Transverse colon (tissue), 4 donors: ENCODE measurements around the gene PLCD1. TPM values are rescaled to one million over a fixed set of nuclear protein-coding genes. Genes with fewer than 3 reads are reported as not detected.
A peak's percentile ranks its signal among the peaks of the same experiment; 100 is the strongest.

ENCODE experiments used
- DNase-seq: peaks from one replicate; pipeline ENCODE4 v3.0.0-alpha.2; 2019
- H3K27ac ChIP-seq, 4 donors: fragments of 200-600 bp; sonication (generic); 2 replicates each; pipeline ENCODE4 v1.5.1; 2016 to 2018; ENCODE audit warnings: inconsistent platforms in 4 of 4
- H3K27me3 ChIP-seq: fragments of 200-600 bp; sonication (generic); 2 replicates; pipeline ENCODE4 v1.5.1; 2017; ENCODE audit warnings: inconsistent platforms
- H3K36me3 ChIP-seq, 4 donors: fragments of 200-600 bp; sonication (generic); 2 replicates each; pipeline ENCODE4 v1.5.1; 2017 to 2019; ENCODE audit warnings: inconsistent platforms in 4 of 4
- H3K4me1 ChIP-seq, 4 donors: fragments of 200-600 bp; sonication (generic); 2 replicates each; pipeline ENCODE4 v1.5.1; 2017 to 2020; ENCODE audit warnings: inconsistent platforms in 4 of 4
- H3K4me3 ChIP-seq, 4 donors: fragments of 200-600 bp; sonication (generic); 1 replicate in 1 of 4; 2 replicates in 3 of 4; pipeline versions ENCODE4 v1.5.1 to v1.6.1; 2017 to 2019; ENCODE audit warnings: inconsistent platforms in 4 of 4
- H3K9me3 ChIP-seq, 2 donors: fragments of 200-600 bp; sonication (generic); 2 replicates each; pipeline ENCODE4 v1.5.1; 2017 to 2019; ENCODE audit warnings: inconsistent platforms in 2 of 2
- CTCF ChIP-seq, 5 experiments: fragments of 200-600 bp in 3 of 5; fragments of 450-650 bp in 2 of 5; sonication (generic) in 3 of 5; IDR thresholded peaks; 1 replicate in 2 of 5; 2 replicates in 3 of 5; pipeline ENCODE4 v1.5.1; 2016 to 2017; ENCODE audit warnings: antibody characterized with exemption in 5 of 5, inconsistent platforms in 3 of 5, mild to moderate bottlenecking in 2 of 5, moderate library complexity in 1 of 5
- EP300 ChIP-seq: sonication (generic); formaldehyde crosslinking; IDR thresholded peaks from one replicate; pipeline ENCODE4 v1.6.1; 2017; ENCODE audit warnings: antibody characterized with exemption, low read depth
- POLR2A ChIP-seq: fragments of 450-650 bp; IDR thresholded peaks from one replicate; pipeline ENCODE4 v1.6.1; 2016; ENCODE audit warnings: antibody characterized with exemption, mild to moderate bottlenecking, moderate library complexity
- POLR2AphosphoS5 ChIP-seq, 3 donors: sonication (generic); formaldehyde crosslinking; IDR thresholded peaks; one replicate each; pipeline ENCODE4 v1.6.1; 2016; ENCODE audit warnings: antibody characterized with exemption in 3 of 3
- WGBS, 2 donors: methylation state at CpG; one replicate each; pipeline ENCODE4 v1.1.5; 2018; ENCODE audit warnings: low coverage in 1 of 2; 5-methylcytosine and 5-hydroxymethylcytosine counted together
- in situ Hi-C, 4 donors: fragments of 200-750 bp; cut with MboI; loops; one replicate each; pipeline versions ENCODE4 v1.15.0 to v1.15.1; 2017; ENCODE audit warnings: low sequenced_read_pairs in 3 of 4, low pct_ligation_motif_present in 1 of 4, low pct_unique_long_range_greater_than_20kb in 1 of 4
- intact Hi-C: fragments of 100-400 bp; cut with DNase I; formaldehyde crosslinking; loops from one replicate; pipeline ENCODE4 v1.15.1; 2023; ENCODE audit warnings: low total_unique reads
- total RNA-seq, 4 donors: library from RNA; depleted of rRNA; stranded (reverse); fragments of >200 nt; gene quantifications; one replicate each; pipeline ENCODE4 v1.1.0, GENCODE V29; 2016

The PLCD1 gene
- total RNA-seq, 4 donors from 2014 or later = 21.1 to 126 (median 91.4) TPM

GRCh38 chr3:38046027-38046426 lies 16.6 kb upstream of the PLCD1 start:
- Histone ChIP-seq H3K27ac (no peak overlapping the region), H3K9me3 (no peaks in the 10 kb centered on the region), H3K36me3 (no peaks in the 10 kb centered on the region), H3K4me1 (peaks cover 0 to 3% (median 0%) of the 10 kb centered on the region in 4 donors), H3K27me3 (no peaks in the 10 kb centered on the region), H3K4me3 (no peak overlapping the region)
- in situ Hi-C loops (no loop called here), intact Hi-C loops (no loop called here)
- 71 to 100% methylated on average over 2 to 4 of the region's 4 CpGs for WGBS, 2 donors
- no peak for DNase-seq
- TF ChIP-seq POLR2A = no peak
- TF ChIP-seq CTCF (IDR thresholded peaks at IDR 0.05) = no peak
- TF ChIP-seq POLR2AphosphoS5 (IDR thresholded peaks at IDR 0.05) = no peak
- TF ChIP-seq EP300 = no peak

- in situ Hi-C loops = no loop called here
- no peaks in the 10 kb centered on the region for H3K36me3 ChIP-seq
- WGBS, 2 donors = 62 to 69% methylated on average over 4 of the region's 4 CpGs
- H3K4me1 ChIP-seq = peaks cover 8 to 23% (median 18%) of the 10 kb centered on the region in 4 donors
- no peak for DNase-seq
- no peak overlapping the region for H3K27ac ChIP-seq
- no peaks in the 10 kb centered on the region for H3K27me3 ChIP-seq
- no peaks in the 10 kb centered on the region for H3K9me3 ChIP-seq
- TF ChIP-seq POLR2A = no peak
- no peak for TF ChIP-seq EP300
- TF ChIP-seq CTCF (IDR thresholded peaks at IDR 0.05) = no peak
- TF ChIP-seq POLR2AphosphoS5 (IDR thresholded peaks at IDR 0.05) = no peak
- intact Hi-C loops = no loop called here
- no peak overlapping the region for H3K4me3 ChIP-seq
Measured at GRCh38 chr3:38043486-38043885, 14.0 kb upstream of the PLCD1 start.

- Histone ChIP-seq H3K36me3 (no peaks in the 10 kb centered on the region), H3K27me3 (no peaks in the 10 kb centered on the region), H3K4me1 (peaks cover 8 to 26% (median 18%) of the 10 kb centered on the region in 4 donors), H3K27ac (peak overlapping the region; percentile 58 to 79 (median 68)), H3K9me3 (no peaks in the 10 kb centered on the region), H3K4me3 (peak overlapping the region in 1 of 4 donors; percentile 60)
- WGBS, 2 donors = 76% methylated on average over 5 of the region's 5 CpGs; no CpG with 5 or more reads in 1 of the 2 donors
- in situ Hi-C loops = no loop called here
- peak; percentile 51 for DNase-seq
- intact Hi-C loops = no loop called here
- TF ChIP-seq POLR2A = no peak
- TF ChIP-seq POLR2AphosphoS5 (IDR thresholded peaks at IDR 0.05) = no peak
- TF ChIP-seq CTCF (IDR thresholded peaks at IDR 0.05) = no peak
- TF ChIP-seq EP300 = no peak
Measured at GRCh38 chr3:38040401-38040800, 11.0 kb upstream of the PLCD1 start.

GRCh38 chr3:38039899-38040261 lies 10.4 kb upstream of the PLCD1 start:
- 0 to 17% methylated on average over 2 to 11 of the region's 11 CpGs for WGBS, 2 donors
- in situ Hi-C loops = no loop called here

More at GRCh38 chr3:38039899-38040261, 10.4 kb upstream of the PLCD1 start:
- H3K4me1 ChIP-seq = peaks cover 8 to 26% (median 18%) of the 10 kb centered on the region in 4 donors
- H3K27me3 ChIP-seq = no peaks in the 10 kb centered on the region
- DNase-seq = peak; percentile 80
- TF ChIP-seq CTCF (IDR thresholded peaks at IDR 0.05) (peak in 3 of 5 experiments; percentile 22 to 43 (median 37)), POLR2AphosphoS5 (IDR thresholded peaks at IDR 0.05) (no peak), POLR2A (no peak), EP300 (no peak)
- no peaks in the 10 kb centered on the region for H3K36me3 ChIP-seq
- H3K9me3 ChIP-seq = no peaks in the 10 kb centered on the region
- peak overlapping the region; percentile 27 to 60 (median 43) for H3K4me3 ChIP-seq
- H3K27ac ChIP-seq = peak overlapping the region; percentile 58 to 79 (median 68)
- intact Hi-C loops = no loop called here
